Upper lobe of left lung (tissue), 4 donors: ENCODE data around the gene IQCH.

Experiments used
- CTCF ChIP-seq, 6 experiments: fragments of 450-650 bp in 4 of 6; fragments of 200-600 bp in 2 of 6; sonication (generic) in 2 of 6; IDR thresholded peaks; one replicate each; pipeline ENCODE4 v1.5.1; 2016 to 2019; ENCODE audit warnings: antibody characterized with exemption in 6 of 6
- EP300 ChIP-seq, 4 donors: sonication (generic); formaldehyde crosslinking; IDR thresholded peaks; one replicate each; pipeline ENCODE4 v1.5.1; 2017; ENCODE audit warnings: antibody characterized with exemption in 4 of 4, control low read depth in 2 of 4
- POLR2A ChIP-seq, 4 donors: fragments of 450-650 bp; IDR thresholded peaks; one replicate each; pipeline ENCODE4 v1.5.1; 2016 to 2017; ENCODE audit warnings: antibody characterized with exemption in 4 of 4, mild to moderate bottlenecking in 2 of 4
- POLR2AphosphoS5 ChIP-seq, 2 donors: sonication (generic); formaldehyde crosslinking; IDR thresholded peaks; one replicate each; pipeline ENCODE4 v1.5.1; 2017; ENCODE audit warnings: antibody characterized with exemption in 2 of 2

GRCh38 chr15:67474405-67475110, 220.0 kb downstream of the IQCH start:
- TF ChIP-seq CTCF (IDR thresholded peaks at IDR 0.05) (no peak), POLR2A (IDR thresholded peaks at IDR 0.05) (no peak), POLR2AphosphoS5 (IDR thresholded peaks at IDR 0.05) (no peak), EP300 (IDR thresholded peaks at IDR 0.05) (no peak)
